H9 (cell line): ENCODE measurements around the gene TSPAN31. TPM values are rescaled to one million over a fixed set of nuclear protein-coding genes. Genes with fewer than 3 reads are reported as not detected.

ENCODE experiments used
- DNase-seq: peaks from one replicate; pipeline ENCODE4 v3.0.0-alpha.2; 2017
- H2AFZ ChIP-seq: one replicate; pipeline ENCODE4 v1.6.1; 2013; ENCODE audit warnings: mild to moderate bottlenecking, low read length, control low read depth, moderate library complexity
- H2AK5ac ChIP-seq: 2 replicates; pipeline ENCODE4 v1.6.1; 2013; ENCODE audit warnings: low read length, control low read depth, mixed read lengths; ENCODE audit not compliant: insufficient read length
- H2BK120ac ChIP-seq: one replicate; pipeline ENCODE4 v1.6.1; 2013; ENCODE audit warnings: low read depth, mild to moderate bottlenecking, low read length, control low read depth, inconsistent platforms; ENCODE audit not compliant: poor library complexity, severe bottlenecking
- H2BK12ac ChIP-seq: 2 replicates; pipeline ENCODE4 v1.6.1; 2013; ENCODE audit warnings: low read length, control low read depth, mixed read lengths, low read depth; ENCODE audit not compliant: insufficient read length
- H2BK15ac ChIP-seq: 2 replicates; pipeline ENCODE4 v1.6.1; 2013; ENCODE audit warnings: low read depth, low read length, control low read depth
- H2BK20ac ChIP-seq: one replicate; pipeline ENCODE4 v1.6.1; 2013; ENCODE audit warnings: low read depth, mild to moderate bottlenecking, low read length, control low read depth, inconsistent platforms; ENCODE audit not compliant: poor library complexity, severe bottlenecking
- H2BK5ac ChIP-seq: 2 replicates; pipeline ENCODE4 v1.6.1; 2013; ENCODE audit warnings: low read length, control low read depth, mixed read lengths; ENCODE audit not compliant: insufficient read length
- H3K14ac ChIP-seq: 2 replicates; pipeline ENCODE4 v1.6.1; 2013; ENCODE audit warnings: low read length, control low read depth; ENCODE audit not compliant: insufficient read depth
- H3K18ac ChIP-seq: 2 replicates; pipeline ENCODE4 v1.6.1; 2013; ENCODE audit warnings: low read depth, mild to moderate bottlenecking, mixed read lengths, low read length, control low read depth; ENCODE audit not compliant: insufficient read length
- H3K23ac ChIP-seq: 2 replicates; pipeline ENCODE4 v1.6.1; 2013; ENCODE audit warnings: low read length, control low read depth, mixed read lengths, low read depth; ENCODE audit not compliant: insufficient read length
- H3K23me2 ChIP-seq: 2 replicates; pipeline ENCODE4 v1.6.1; 2013; ENCODE audit warnings: low read depth, mild to moderate bottlenecking, mixed read lengths, low read length, control low read depth; ENCODE audit not compliant: insufficient read length, poor library complexity, severe bottlenecking
- H3K27ac ChIP-seq: 2 replicates; pipeline ENCODE4 v1.5.1; 2013; ENCODE audit warnings: low read length, control low read depth, mixed read lengths, low read depth; ENCODE audit not compliant: insufficient read length
- H3K27me3 ChIP-seq: 2 replicates; pipeline ENCODE4 v1.6.1; 2013; ENCODE audit warnings: low read length, control low read depth, inconsistent platforms; ENCODE audit not compliant: insufficient read depth
- H3K4ac ChIP-seq: 2 replicates; pipeline ENCODE4 v1.6.1; 2013; ENCODE audit warnings: low read depth, mild to moderate bottlenecking, control low read depth, inconsistent platforms, low read length, moderate library complexity
- H3K4me1 ChIP-seq: 2 replicates; pipeline ENCODE4 v1.6.1; 2013; ENCODE audit warnings: low read length, control low read depth, inconsistent platforms; ENCODE audit not compliant: insufficient read depth
- H3K4me2 ChIP-seq: 2 replicates; pipeline ENCODE4 v1.6.1; 2013; ENCODE audit warnings: low read length, control low read depth, mixed read lengths; ENCODE audit not compliant: insufficient read length, insufficient read depth
- H3K56ac ChIP-seq: 2 replicates; pipeline ENCODE4 v1.6.1; 2013; ENCODE audit warnings: low read depth, mild to moderate bottlenecking, mixed read lengths, low read length, control low read depth; ENCODE audit not compliant: insufficient read length
- H3K79me1 ChIP-seq: 2 replicates; pipeline ENCODE4 v1.6.1; 2013; ENCODE audit warnings: low read depth, mild to moderate bottlenecking, moderate library complexity, low read length, control low read depth, inconsistent platforms; ENCODE audit not compliant: insufficient read depth, poor library complexity, severe bottlenecking
- H3K79me2 ChIP-seq: 2 replicates; pipeline ENCODE4 v1.6.1; 2013; ENCODE audit warnings: low read length, control low read depth, inconsistent platforms; ENCODE audit not compliant: insufficient read depth
- H3K9ac ChIP-seq: 2 replicates; pipeline ENCODE4 v1.6.1; 2013; ENCODE audit warnings: low read length, control low read depth, mixed read lengths; ENCODE audit not compliant: insufficient read length; ENCODE audit errors: extremely low read depth
- H3K9me3 ChIP-seq: one replicate; pipeline ENCODE4 v1.6.1; 2013; ENCODE audit warnings: low read depth, low read length, inconsistent platforms; ENCODE audit not compliant: control insufficient read depth
- H3T11ph ChIP-seq: one replicate; pipeline ENCODE4 v1.6.1; 2013; ENCODE audit warnings: mild to moderate bottlenecking, low read length, control low read depth, inconsistent platforms
- H4K20me1 ChIP-seq: one replicate; pipeline ENCODE4 v1.6.1; 2013; ENCODE audit not compliant: control insufficient read depth, insufficient read length, insufficient read depth
- H4K5ac ChIP-seq: 2 replicates; pipeline ENCODE4 v1.6.1; 2013; ENCODE audit warnings: low read depth, mild to moderate bottlenecking, mixed read lengths, low read length, control low read depth; ENCODE audit not compliant: insufficient read length
- H4K8ac ChIP-seq: replicated peaks from 2 replicates; pipeline ENCODE4 v1.6.1; 2013; ENCODE audit warnings: low read length, control low read depth, mixed read lengths, low read depth; ENCODE audit not compliant: insufficient read length
- H4K91ac ChIP-seq: 2 replicates; pipeline ENCODE4 v1.6.1; 2013; ENCODE audit warnings: low read depth, mild to moderate bottlenecking, moderate library complexity, mixed read lengths, low read length, control low read depth; ENCODE audit not compliant: insufficient read length
- H3K27ac Mint-ChIP-seq, 3 experiments: 2 replicates in 2 of 3; 3 replicates in 1 of 3; pipeline ENCODE4 v1.8.0; 2020 to 2021; ENCODE audit warnings: mixed read lengths in 3 of 3, mild to moderate bottlenecking in 1 of 3, moderate library complexity in 1 of 3
- H3K27me3 Mint-ChIP-seq: 2 replicates; pipeline ENCODE4 v1.8.0; 2021; ENCODE audit warnings: low read depth, mild to moderate bottlenecking, moderate library complexity, mixed read lengths
- H3K36me3 Mint-ChIP-seq, 3 experiments: 2 replicates in 2 of 3; 3 replicates in 1 of 3; pipeline ENCODE4 v1.8.0; 2020 to 2021; ENCODE audit warnings: low read depth in 3 of 3, mixed read lengths in 3 of 3; ENCODE audit not compliant: insufficient read depth in 1 of 3
- H3K4me1 Mint-ChIP-seq, 2 experiments: 2 replicates each; pipeline ENCODE4 v1.8.0; 2020; ENCODE audit warnings: mixed read lengths in 2 of 2
- H3K4me3 Mint-ChIP-seq, 2 experiments: 2 replicates in 1 of 2; 3 replicates in 1 of 2; pipeline ENCODE4 v1.8.0; 2020 to 2021; ENCODE audit warnings: mild to moderate bottlenecking in 2 of 2, mixed read lengths in 2 of 2, moderate library complexity in 1 of 2
- H3K9me3 Mint-ChIP-seq, 2 experiments: 2 replicates in 1 of 2; 3 replicates in 1 of 2; pipeline ENCODE4 v1.8.0; 2020; ENCODE audit warnings: mild to moderate bottlenecking in 2 of 2, mixed read lengths in 2 of 2, moderate library complexity in 1 of 2
- CTCF ChIP-seq: fragments of 200-600 bp; sonication (generic); conservative IDR thresholded peaks from 3 replicates; pipeline ENCODE4 v1.8.0; 2021; ENCODE audit warnings: antibody characterized with exemption, mild to moderate bottlenecking
- whole genome bisulfite sequencing: extraction: QIAGEN DNeasy Blood & Tissue Kit; methylation state at CpG from one replicate; pipeline ENCODE4 v1.1.7; 2013; ENCODE audit warnings: missing lambda C conversion rate, low lambda C conversion rate, mixed read lengths; ENCODE audit not compliant: insufficient read length; ENCODE audit errors: extremely low coverage; 5-methylcytosine and 5-hydroxymethylcytosine counted together
- total RNA-seq: library from RNA; stranded (reverse); gene quantifications from 2 replicates; pipeline ENCODE4 v1.2.1, GENCODE V29; 2021

TSPAN31 gene
- total RNA-seq, 1 experiment from 2014 or later = 20.0 TPM

- Histone ChIP-seq H3K56ac (no peak overlapping the region), H2BK15ac (no peak overlapping the region), H4K8ac (no peak overlapping the region), H3K9me3 (no peaks in the 10 kb centered on the region), H3K79me1 (no peaks in the 10 kb centered on the region), H3K9ac (no peak overlapping the region), H2BK20ac (no peak overlapping the region), H4K20me1 (peaks cover 2% of the 10 kb centered on the region), H3K27me3 (peaks cover 39% of the 10 kb centered on the region), H2BK5ac (no peak overlapping the region), H3K4me2 (no peak overlapping the region), H3T11ph (no peak overlapping the region), H2BK12ac (no peak overlapping the region), H3K79me2 (no peaks in the 10 kb centered on the region), H2BK120ac (no peak overlapping the region), H3K18ac (no peak overlapping the region), H3K14ac (no peak overlapping the region), H3K27ac (no peak overlapping the region), H3K23ac (no peak overlapping the region), H3K4me1 (no peaks in the 10 kb centered on the region; the same call in 1 of the 2 replicates), H4K91ac (no peak overlapping the region), H4K5ac (no peak overlapping the region), H3K23me2 (peaks cover 7% of the 10 kb centered on the region), H2AK5ac (no peak overlapping the region), H2AFZ (no peak overlapping the region), H3K4ac (no peak overlapping the region)
- Mint-ChIP-seq H3K27ac (no peak overlapping the region; a peak in 1 of 7 replicates), H3K4me1 (peaks cover 16 to 28% of the 10 kb centered on the region in 2 experiments), H3K27me3 (peaks cover 99% of the 10 kb centered on the region), H3K4me3 (peak overlapping the region in 1 of 2 experiments; percentile 7; a peak in 1 of 5 replicates), H3K36me3 (no peaks in the 10 kb centered on the region), H3K9me3 (no peaks in the 10 kb centered on the region; a peak in 1 of 5 replicates)
- no peak for TF ChIP-seq CTCF
- DNase-seq = no peak
- no CpG with 5 or more reads among the region's 4 CpGs for WGBS
Measured at GRCh38 chr12:57732270-57732669, 12.6 kb upstream of the TSPAN31 start.
